GM10248 (cell line): ENCODE data around the gene CACNA1C.

Source experiments
- CTCF ChIA-PET: fragments of 300-600 bp; sonication (Branson Sonifier 250); formaldehyde crosslinking; extraction: SDS; loops from one replicate; lab custom pipeline; 2021; ENCODE audit warnings: antibody characterized with exemption; lab: Yijun Ruan, JAX
- POLR2A ChIA-PET: fragments of 350-650 bp; sonication (Branson Sonifier 250); formaldehyde crosslinking; extraction: SDS; loops from one replicate; lab custom pipeline; 2020; ENCODE audit warnings: antibody characterized with exemption; lab: Yijun Ruan, JAX
- DNase-seq: peaks from one replicate; pipeline ENCODE4 v3.0.0; 2012; ENCODE audit errors: extremely low spot score
- CTCF ChIP-seq: IDR thresholded peaks from 2 replicates; pipeline ENCODE4 v1.5.1; 2012; ENCODE audit warnings: mild to moderate bottlenecking, low read depth; ENCODE audit errors: extremely low read depth, missing control alignments, control extremely low read depth

The CACNA1C gene

GRCh38 chr12:2531371-2531770 is 478.6 kb downstream of the CACNA1C start:
- DNase-seq = no peak
- TF ChIP-seq CTCF = no peak
- CTCF ChIA-PET = no interaction called here
- POLR2A ChIA-PET = no interaction called here

- CTCF ChIA-PET = no interaction called here
- POLR2A ChIA-PET = no interaction called here
- TF ChIP-seq CTCF = no peak
- no peak for DNase-seq
These were observed 480.2 kb downstream of the CACNA1C start for GRCh38 chr12:2533036-2533435.

- POLR2A ChIA-PET = no interaction called here
- no peak for TF ChIP-seq CTCF
- no peak for DNase-seq
- CTCF ChIA-PET = no interaction called here
These were observed 482.9 kb downstream of the CACNA1C start for GRCh38 chr12:2535583-2536204.

GRCh38 chr12:2536724-2537123 is 483.9 kb downstream of the CACNA1C start:
- ChIA-PET POLR2A (no interaction called here), CTCF (no interaction called here)
- TF ChIP-seq CTCF = no peak
- no peak for DNase-seq

- TF ChIP-seq CTCF = no peak
- CTCF ChIA-PET = no interaction called here
- POLR2A ChIA-PET = no interaction called here
- DNase-seq = no peak
These were observed 485.2 kb downstream of the CACNA1C start for GRCh38 chr12:2537868-2538541.

GRCh38 chr12:2539938-2540337 is 487.2 kb downstream of the CACNA1C start:
- ChIA-PET POLR2A (no interaction called here), CTCF (no interaction called here)
- DNase-seq = no peak
- TF ChIP-seq CTCF = no peak
